ENCODE data around the gene TMTC2.

DNA sequence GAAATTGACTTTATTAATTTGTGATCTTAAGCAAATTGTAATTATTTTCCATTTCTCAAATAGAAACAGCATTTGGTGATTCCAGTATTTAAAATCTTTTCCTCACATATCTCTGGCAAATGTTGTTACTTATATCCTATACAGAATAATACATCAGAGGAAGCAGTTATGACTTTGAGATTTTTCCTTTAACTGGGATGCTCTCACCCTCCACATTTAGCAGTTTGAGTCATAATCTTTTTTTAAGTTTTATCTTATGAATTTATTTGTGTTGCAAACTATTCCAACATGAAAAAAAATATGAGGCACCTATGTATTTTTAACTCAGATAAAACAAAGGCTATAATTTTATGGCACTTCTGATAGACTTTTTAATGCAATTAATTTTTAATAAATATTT, 311.8 kb downstream of the TMTC2 start:
- TF ChIP-seq CTCF (IDR thresholded peaks at IDR 0.05; ENCODE audit: low read depth, low read length) (no peak), EZH2phosphoT487 (IDR thresholded peaks at IDR 0.05; ENCODE audit: low read depth) (no peak)
